GM12874 (cell line): ENCODE results near the gene LHB.

Experiments used
- CTCF ChIP-seq: IDR thresholded peaks from 2 replicates; pipeline ENCODE4 v1.5.1; 2011; ENCODE audit warnings: low read depth, mild to moderate bottlenecking, control low read depth, low read length, moderate library complexity; ENCODE audit not compliant: insufficient read depth

Gene LHB

DNA sequence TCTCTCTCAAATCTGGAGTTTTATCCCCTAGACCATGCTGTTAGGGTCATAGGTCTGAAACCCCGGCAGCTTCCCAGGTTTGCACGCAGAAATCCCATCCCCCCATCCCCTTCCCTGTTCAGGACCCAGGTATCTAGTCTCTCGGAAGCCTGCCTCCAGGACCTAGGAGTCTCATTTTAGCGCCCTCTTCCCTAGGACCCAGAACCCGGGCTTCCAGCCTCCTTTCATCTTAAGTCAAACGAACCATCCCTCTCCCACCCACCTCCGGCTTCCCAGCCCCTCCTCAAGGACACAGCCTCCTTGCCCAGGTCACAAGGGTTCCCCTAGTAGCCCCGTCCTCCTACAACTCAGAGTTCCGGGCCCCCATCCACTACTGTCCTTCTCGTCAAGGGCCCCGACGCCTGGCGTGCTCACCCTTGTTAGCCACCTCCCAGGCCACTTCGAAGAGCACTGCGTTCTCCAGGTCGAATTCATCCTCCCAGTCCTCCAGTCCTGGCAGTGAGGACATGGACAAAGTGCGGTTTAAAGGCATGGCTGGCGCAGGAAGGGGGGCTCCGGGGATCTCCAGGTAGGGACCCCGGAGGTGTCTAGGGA is 24.2 kb downstream of the LHB start:
- no peak for TF ChIP-seq CTCF

DNA sequence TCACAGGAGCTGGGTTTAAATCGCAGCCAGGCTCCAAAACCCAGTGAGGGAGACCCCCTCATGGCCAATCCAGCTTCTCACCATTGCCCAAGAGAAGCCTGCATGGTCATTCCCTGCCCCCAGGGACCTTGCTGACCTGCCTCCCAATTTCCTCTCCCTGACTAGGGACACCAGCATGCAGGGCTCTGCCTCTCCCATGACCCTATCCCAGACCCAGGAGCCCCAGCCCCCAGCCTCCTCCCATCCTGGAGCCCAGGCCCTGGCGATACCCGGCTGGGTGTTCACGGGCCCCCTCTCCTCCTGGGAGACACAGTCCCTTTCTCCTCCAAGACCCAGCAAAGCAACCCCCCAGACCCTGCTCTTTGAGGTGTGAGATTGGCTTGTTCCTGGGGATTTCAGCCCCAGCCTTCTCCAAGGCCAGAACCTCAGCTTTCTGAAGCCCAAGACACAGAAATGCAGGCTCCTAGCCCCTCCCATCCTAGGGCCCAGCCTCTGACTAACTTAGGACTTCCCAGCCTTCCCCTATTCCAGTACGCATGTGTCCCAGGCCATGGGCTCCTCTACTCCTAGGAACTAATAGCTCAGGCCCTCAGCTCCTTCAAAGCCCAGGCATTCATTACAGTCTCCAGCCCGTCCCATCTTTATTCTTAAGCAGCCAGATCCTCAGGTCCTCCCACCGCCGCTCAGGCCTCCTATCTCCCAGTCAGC is 24.9 kb downstream of the LHB start:
- TF ChIP-seq CTCF: no peak

DNA sequence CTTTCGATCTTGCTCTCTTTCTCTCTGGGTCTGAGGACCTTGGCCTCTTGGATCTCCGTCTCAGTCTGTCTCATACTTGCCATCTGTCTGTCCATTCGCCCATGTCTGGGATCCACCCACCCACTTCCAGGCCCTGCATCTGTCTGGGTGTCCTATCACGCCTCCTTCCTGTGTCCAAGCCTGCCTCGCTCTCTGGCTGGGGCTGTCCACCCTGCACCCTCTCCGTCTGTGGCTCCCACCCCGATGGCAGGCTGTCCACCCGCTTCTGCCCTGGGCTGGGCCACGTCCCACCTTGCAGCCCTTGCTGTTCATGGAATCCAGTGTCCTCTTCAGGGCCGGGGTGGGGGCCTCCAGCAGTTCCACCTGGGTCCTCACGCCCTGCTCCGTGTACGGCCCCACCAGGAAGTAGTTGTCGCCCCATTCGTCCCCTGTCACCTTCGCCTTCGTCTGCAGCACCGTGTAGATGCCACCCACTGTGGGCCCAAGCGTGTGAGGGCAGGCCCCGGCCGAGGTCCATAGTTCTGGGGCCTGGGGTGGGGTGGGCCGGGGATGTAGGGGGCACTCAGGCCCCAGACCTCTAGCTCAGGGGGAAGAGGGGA is 25.8 kb downstream of the LHB start:
- no peak for TF ChIP-seq CTCF

GRCh38 chr19:48990400-48990799 is 26.5 kb downstream of the LHB start:
- no peak for TF ChIP-seq CTCF

- no peak for TF ChIP-seq CTCF
Measured at GRCh38 chr19:48989701-48990291, 27.1 kb downstream of the LHB start.

- no peak for TF ChIP-seq CTCF
Measured at GRCh38 chr19:48988860-48989259, 28.0 kb downstream of the LHB start.

DNA sequence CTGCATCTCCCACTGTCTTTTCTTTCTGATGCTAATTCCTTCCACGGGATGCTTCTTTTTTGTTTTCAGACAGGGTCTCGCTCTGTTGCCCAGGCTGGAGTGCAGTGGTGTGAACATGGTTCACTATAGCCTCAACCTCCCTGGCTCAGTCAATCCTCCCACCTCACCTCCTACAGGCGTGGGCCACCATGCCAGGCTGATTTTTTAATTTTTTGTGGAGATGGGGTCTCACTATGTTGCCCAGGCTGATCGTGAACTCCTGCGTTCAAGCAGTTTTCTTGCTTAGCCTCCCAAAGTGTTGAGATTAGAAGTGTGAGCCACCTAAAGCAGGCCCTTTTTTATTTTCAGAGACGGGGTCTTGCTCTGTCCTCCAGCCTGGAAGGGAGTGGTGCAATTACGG is 28.6 kb downstream of the LHB start:
- no peak for TF ChIP-seq CTCF
